GM23248 (cell line): ENCODE results near the gene OR5K1.

ENCODE experiments used
- EZH2 ChIP-seq: fragments of 200-600 bp; sonication (generic); IDR thresholded peaks from 2 replicates; pipeline ENCODE4 v1.6.1; 2018; ENCODE audit warnings: antibody characterized with exemption, mild to moderate bottlenecking; ENCODE audit not compliant: insufficient read depth, poor library complexity, severe bottlenecking
- EZH2phosphoT487 ChIP-seq: fragments of 200-600 bp; sonication (generic); IDR thresholded peaks from 2 replicates; pipeline ENCODE4 v1.6.1; 2018; ENCODE audit warnings: antibody characterized with exemption, moderate library complexity, mild to moderate bottlenecking, low read depth; ENCODE audit not compliant: insufficient read depth

DNA sequence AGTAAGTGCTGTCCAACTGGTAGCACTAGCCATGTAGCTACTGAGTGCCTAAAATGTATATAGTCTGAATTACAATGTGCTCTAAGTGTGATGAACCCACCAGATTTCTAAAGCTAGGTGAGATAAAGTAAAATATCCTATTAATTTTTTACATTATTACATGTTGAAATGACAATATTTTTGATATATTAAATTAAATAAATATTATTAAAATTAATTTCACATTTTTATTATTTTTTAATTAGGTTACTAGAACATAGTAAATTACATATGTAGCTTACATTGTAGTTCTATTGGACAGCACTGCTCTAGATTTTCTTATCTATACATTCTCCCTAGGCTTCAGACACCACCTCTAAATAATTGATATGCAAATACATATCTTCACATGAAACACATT, 9.2 kb upstream of the OR5K1 start:
- TF ChIP-seq EZH2 (no peak), EZH2phosphoT487 (no peak)
